AG04450 (cell line): ENCODE results near the gene MESP2. TPM values are rescaled to one million over a fixed set of nuclear protein-coding genes. Genes with fewer than 3 reads are reported as not detected.
"Not testable (repeated sequence)": the region's sequence is repeated elsewhere in the genome, so short reads cannot be mapped to it uniquely, and the experiment has no call there.

Experiments used
- CTCF ChIA-PET: fragments of 300-600, 350-600 bp; formaldehyde crosslinking; extraction: SDS; loops from one replicate; lab custom pipeline; 2022; ENCODE audit warnings: antibody characterized with exemption, inconsistent platforms; lab: Charles Lee
- POLR2A ChIA-PET: fragments of 350-600 bp; formaldehyde crosslinking; extraction: SDS; loops from one replicate; lab custom pipeline; 2021; ENCODE audit warnings: antibody characterized with exemption, inconsistent platforms; lab: Yijun Ruan, JAX
- DNase-seq: peaks from one replicate; pipeline ENCODE4 v3.0.0-alpha.2; 2011; ENCODE audit warnings: low read depth, low spot score
- H3K27ac ChIP-seq: one replicate; pipeline ENCODE4 v1.5.1; 2012; ENCODE audit warnings: low read depth, low read length, control low read depth
- H3K27me3 ChIP-seq: one replicate; pipeline ENCODE4 v1.6.0; 2012; ENCODE audit warnings: low read length; ENCODE audit not compliant: control insufficient read depth, insufficient read depth
- H3K4me3 ChIP-seq: 2 replicates; pipeline ENCODE4 v1.5.1; 2011; ENCODE audit warnings: mild to moderate bottlenecking, low read depth, low read length, control low read depth
- H3K9me3 ChIP-seq: 2 replicates; pipeline ENCODE4 v1.5.1; 2012; ENCODE audit warnings: low read length; ENCODE audit not compliant: control insufficient read depth, insufficient read depth
- polyA plus RNA-seq: library from polyadenylated mRNA; depleted of rRNA; stranded (reverse); fragments of >200 nt; gene quantifications from 2 replicates; pipeline ENCODE4 v1.2.3, GENCODE V29; 2011
- TF ChIP-seq, protein P1 (sequence below): IDR thresholded peaks from 2 replicates; pipeline ENCODE4 v1.5.1; 2011; ENCODE audit warnings: low read depth, low read length, control low read depth, inconsistent platforms

Gene MESP2
- polyA plus RNA-seq, 1 experiment, result 0.20 TPM

DNA sequence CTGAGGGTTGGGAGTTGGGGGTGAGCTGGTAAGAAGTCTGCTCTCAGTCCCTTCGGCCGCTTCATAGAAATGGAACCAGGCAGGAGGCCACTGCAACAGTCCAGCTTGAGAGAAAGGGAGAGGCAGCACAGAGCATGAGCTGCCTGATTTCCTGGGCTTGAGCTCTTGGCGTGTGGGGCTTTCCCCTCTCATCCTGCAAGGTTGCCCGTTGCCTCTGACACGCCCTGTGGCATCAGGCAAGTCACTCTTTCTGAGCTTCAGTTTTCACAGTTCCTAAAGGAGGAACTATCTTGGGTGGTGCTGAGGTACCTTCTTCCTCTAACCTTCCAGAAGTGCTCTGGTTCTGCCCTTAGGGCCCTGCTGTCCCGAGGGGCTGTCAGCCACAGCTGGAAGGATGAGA, 4.9 kb downstream of the MESP2 start:
- TF ChIP-seq, protein P1, sequence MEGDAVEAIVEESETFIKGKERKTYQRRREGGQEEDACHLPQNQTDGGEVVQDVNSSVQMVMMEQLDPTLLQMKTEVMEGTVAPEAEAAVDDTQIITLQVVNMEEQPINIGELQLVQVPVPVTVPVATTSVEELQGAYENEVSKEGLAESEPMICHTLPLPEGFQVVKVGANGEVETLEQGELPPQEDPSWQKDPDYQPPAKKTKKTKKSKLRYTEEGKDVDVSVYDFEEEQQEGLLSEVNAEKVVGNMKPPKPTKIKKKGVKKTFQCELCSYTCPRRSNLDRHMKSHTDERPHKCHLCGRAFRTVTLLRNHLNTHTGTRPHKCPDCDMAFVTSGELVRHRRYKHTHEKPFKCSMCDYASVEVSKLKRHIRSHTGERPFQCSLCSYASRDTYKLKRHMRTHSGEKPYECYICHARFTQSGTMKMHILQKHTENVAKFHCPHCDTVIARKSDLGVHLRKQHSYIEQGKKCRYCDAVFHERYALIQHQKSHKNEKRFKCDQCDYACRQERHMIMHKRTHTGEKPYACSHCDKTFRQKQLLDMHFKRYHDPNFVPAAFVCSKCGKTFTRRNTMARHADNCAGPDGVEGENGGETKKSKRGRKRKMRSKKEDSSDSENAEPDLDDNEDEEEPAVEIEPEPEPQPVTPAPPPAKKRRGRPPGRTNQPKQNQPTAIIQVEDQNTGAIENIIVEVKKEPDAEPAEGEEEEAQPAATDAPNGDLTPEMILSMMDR, result no peak
- Histone ChIP-seq H3K9me3 (no peaks in the 10 kb centered on the region; the same call in 1 of the 2 replicates), H3K27me3 (no peaks in the 10 kb centered on the region), H3K27ac (no peak overlapping the region), H3K4me3 (no peak overlapping the region)
- ChIA-PET POLR2A (no interaction called here), CTCF (interaction anchor here (0.8 kb wide), 1 partner anchor 94 kb away, joined by 3 read pairs; no protein-coding TSS in a partner anchor)
- no peak for DNase-seq

DNA sequence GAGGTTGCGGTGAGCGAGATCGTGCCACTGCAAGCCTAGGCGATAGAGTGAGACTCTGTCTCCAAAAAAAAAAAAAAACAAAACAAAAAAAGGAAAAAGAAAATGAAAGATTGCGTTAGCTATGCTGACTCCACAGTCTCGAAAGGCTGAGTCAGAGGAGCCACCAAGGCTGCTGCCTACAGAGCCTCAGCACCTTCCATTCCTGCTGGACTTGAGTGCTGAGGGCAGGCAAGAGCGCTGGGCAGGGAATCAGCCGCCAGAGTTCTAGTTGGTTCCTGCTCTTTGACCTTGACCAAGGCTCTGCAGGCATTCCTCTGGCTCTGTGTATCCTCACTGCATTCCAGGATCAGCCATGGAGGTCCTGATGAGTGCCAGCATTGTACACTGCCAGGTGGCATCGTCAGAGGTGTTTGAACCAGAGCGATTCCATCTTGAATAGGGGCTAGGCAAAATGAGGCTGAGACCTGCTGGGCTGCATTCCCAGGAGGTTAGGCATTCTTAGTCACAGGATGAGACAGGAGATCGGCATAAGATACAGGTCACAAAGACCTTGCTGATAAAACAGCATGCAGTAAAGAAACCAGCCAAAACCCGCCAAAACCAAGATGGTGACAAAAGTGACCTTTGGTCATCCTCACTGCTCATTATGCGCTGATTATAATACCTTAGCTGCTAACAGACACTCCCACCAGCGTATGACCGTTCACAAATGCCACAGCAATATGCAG, 5.9 kb downstream of the MESP2 start:
- no peak overlapping the region for H3K27ac ChIP-seq
- no peak for DNase-seq
- CTCF ChIA-PET, result interaction anchor here (1.6 kb wide), 1 partner anchor 21 kb away, joined by 8 read pairs; no protein-coding TSS in a partner anchor
- TF ChIP-seq, protein P1, result no peak
- peaks cover 3% of the 10 kb centered on the region; the same call in 1 of the 2 replicates for H3K9me3 ChIP-seq
- POLR2A ChIA-PET, result no interaction called here
- no peak overlapping the region for H3K4me3 ChIP-seq
- H3K27me3 ChIP-seq, result no peaks in the 10 kb centered on the region

DNA sequence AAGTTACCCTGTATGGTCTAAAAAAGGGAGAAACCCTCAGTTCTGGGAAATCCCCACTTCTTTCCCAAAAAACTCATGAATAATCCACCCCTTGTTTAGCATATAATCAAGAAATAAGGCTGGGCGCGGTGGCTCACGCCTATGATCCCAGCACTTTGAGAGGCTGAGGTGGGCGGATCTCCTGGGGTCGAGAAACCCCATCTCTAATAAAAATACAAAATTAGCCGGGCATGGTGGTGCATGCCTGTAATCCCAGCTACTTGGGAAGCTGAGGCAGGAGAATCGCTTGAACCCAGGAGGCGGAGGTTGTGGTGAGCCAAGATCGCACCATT, 6.5 kb downstream of the MESP2 start:
- POLR2A ChIA-PET, result interaction anchor here (1.2 kb wide), 1 partner anchor 92 kb away, joined by 3 read pairs; no protein-coding TSS in a partner anchor
- H3K4me3 ChIP-seq, H3K9me3 ChIP-seq, H3K27me3 ChIP-seq, DNase-seq, H3K27ac ChIP-seq: not testable (repeated sequence)
- CTCF ChIA-PET, result interaction anchor here (1.6 kb wide), 1 partner anchor 21 kb away, joined by 8 read pairs; no protein-coding TSS in a partner anchor

DNA sequence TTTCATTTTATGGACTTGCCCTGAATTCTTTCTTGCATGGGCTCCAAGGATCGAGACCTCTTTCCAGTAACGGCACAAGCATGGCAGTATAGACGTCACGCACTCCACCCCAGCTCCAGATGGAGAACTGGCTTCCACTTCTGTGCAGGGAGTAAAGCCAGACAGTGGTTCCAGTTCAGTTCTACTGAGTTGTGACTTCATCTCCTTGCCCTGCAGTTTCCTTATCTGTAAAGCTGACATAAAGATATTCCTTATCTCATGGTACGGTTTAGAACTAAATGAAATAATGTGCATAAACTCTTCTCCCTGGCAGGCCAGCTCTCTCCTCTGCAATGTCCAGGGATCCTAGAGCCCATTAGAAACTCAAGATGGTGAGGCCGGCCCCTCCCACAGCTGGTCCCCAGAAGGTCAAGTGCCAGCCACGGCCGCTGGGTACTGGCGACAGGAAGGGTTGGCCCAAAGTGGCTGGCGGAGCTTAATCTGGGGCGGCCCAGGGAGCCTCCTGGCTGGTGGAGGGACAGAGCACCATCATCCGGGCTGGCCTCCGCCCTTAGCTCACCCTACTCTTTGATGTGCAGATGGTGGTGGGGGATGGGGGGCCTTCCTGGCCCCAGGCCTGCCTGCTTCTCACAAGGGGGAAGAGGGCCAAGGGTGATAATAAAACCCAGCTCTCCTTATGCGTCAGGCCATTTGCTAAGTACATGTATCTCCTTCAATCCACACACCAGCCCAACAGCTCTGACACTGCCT, 7.2 kb downstream of the MESP2 start:
- no peak for DNase-seq
- no peak overlapping the region for H3K4me3 ChIP-seq
- H3K27ac ChIP-seq, result no peak overlapping the region
- ChIA-PET CTCF (interaction anchor here (1.0 to 1.6 kb wide), 3 partner anchors 22 to 93 kb away, joined by 4 to 8 read pairs (median 4); no protein-coding TSS in a partner anchor), POLR2A (interaction anchor here (1.2 kb wide), 1 partner anchor 92 kb away, joined by 3 read pairs; no protein-coding TSS in a partner anchor)
- H3K27me3 ChIP-seq, result no peaks in the 10 kb centered on the region
- H3K9me3 ChIP-seq, result peaks cover 5% of the 10 kb centered on the region
- TF ChIP-seq, protein P1, result no peak

DNA sequence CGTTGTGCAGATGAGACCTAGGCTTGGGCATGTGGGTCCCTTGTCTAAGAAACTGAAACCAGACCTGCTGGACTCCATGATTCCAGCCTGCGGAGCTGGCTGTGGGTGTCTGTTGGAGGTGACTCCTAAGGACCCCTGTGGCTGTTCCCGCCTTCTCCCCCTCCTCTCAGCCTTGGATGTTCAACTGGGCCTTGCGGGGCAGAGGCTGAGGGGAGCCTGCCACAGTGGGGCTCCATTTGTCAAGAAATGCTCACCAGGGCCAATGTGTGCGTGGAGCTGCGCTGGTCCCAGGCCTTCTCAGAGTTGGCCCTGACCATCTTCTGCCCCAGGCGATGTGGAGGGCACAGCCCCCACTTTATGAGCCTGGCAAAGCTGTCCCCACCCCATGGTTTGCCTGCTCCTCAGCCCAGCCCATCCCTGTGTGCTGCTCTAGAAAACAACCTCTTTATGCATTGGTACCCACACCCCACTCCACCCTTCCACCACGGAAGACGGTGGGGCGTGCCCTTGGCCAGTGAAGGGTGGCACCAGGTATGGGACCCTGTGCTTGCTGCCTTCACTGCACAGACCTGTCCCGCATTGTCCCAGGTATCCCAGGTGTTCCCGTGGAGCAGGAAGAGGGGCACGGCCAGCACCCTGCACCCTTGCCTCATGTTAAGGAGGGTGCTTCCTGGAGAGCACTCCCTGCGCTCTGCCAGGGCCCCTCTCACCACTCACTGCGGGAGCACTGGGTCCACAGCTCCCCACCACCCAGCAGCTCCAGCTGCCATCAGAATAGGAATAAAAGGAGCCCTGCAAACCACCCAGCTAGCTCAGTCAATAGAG, 7.9 kb downstream of the MESP2 start:
- DNase-seq, result no peak
- CTCF ChIA-PET, result interaction anchor here (1.0 to 1.6 kb wide), 3 partner anchors 23 to 93 kb away, joined by 4 to 8 read pairs (median 4); no protein-coding TSS in a partner anchor

More for the DNA sequence above, 7.9 kb downstream of the MESP2 start:
- Histone ChIP-seq H3K27me3 (no peaks in the 10 kb centered on the region), H3K4me3 (no peak overlapping the region), H3K9me3 (peaks cover 13% of the 10 kb centered on the region), H3K27ac (no peak overlapping the region)
- POLR2A ChIA-PET, result interaction anchor here (1.2 kb wide), 1 partner anchor 91 kb away, joined by 3 read pairs; no protein-coding TSS in a partner anchor
- TF ChIP-seq, protein P1, result no peak
